B cell (primary cell): Measurements from ENCODE around the gene DAZAP1. TPM values are rescaled to one million over a fixed set of nuclear protein-coding genes. Genes with fewer than 3 reads are reported as not detected.

Experiments used
- ATAC-seq: fragments of 200-7000 bp; cut with Tn5 transposase; one replicate; pipeline ENCODE4 v1.10.0; 2021; ENCODE audit warnings: low read depth, mild to moderate bottlenecking, moderate number of reproducible peaks, moderate library complexity
- CTCF ChIA-PET: fragments of 350-600 bp; sonication (Branson Sonifier 250); formaldehyde crosslinking; loops from one replicate; lab custom pipeline; 2021; ENCODE audit warnings: antibody characterized with exemption, inconsistent platforms; lab: Charles Lee
- POLR2A ChIA-PET: fragments of 350-600 bp; sonication (Branson Sonifier 250); formaldehyde crosslinking; loops from one replicate; lab custom pipeline; 2021; ENCODE audit warnings: antibody characterized with exemption; lab: Charles Lee
- DNase-seq: peaks from one replicate; pipeline ENCODE4 v3.0.0; 2013
- H2AFZ ChIP-seq: 2 replicates; pipeline ENCODE4 v1.6.1; 2012; ENCODE audit warnings: mild to moderate bottlenecking, low read depth, low read length; ENCODE audit not compliant: insufficient read depth, poor library complexity, severe bottlenecking
- H3K27ac ChIP-seq, 2 donors: 1 replicate in 1 of 2; 2 replicates in 1 of 2; pipeline ENCODE4 v1.5.1; 2012 to 2013; ENCODE audit warnings: low read length in 2 of 2, mild to moderate bottlenecking in 2 of 2, moderate library complexity in 1 of 2
- H3K27me3 ChIP-seq, 4 experiments: fragments of 200-600 bp in 1 of 4; sonication (generic) in 1 of 4; replicated peaks in 1 of 4; 1 replicate in 2 of 4; 2 replicates in 2 of 4; pipeline versions ENCODE4 v1.6.1 to v1.7.0; 2013 to 2016; ENCODE audit warnings: low read length in 3 of 4, mild to moderate bottlenecking in 2 of 4, mixed read lengths in 1 of 4, moderate library complexity in 1 of 4; ENCODE audit not compliant: insufficient read depth in 4 of 4, control insufficient read depth in 3 of 4; ENCODE audit errors: control extremely low read depth in 1 of 4
- H3K36me3 ChIP-seq, 2 experiments: replicated peaks in 1 of 2; 1 replicate in 1 of 2; 2 replicates in 1 of 2; pipeline versions ENCODE4 v1.6.1 to v1.7.1; 2013; ENCODE audit warnings: low read length in 1 of 2; ENCODE audit not compliant: insufficient read depth in 2 of 2, control insufficient read depth in 1 of 2; ENCODE audit errors: control extremely low read depth in 1 of 2, extremely low read depth in 1 of 2
- H3K4me1 ChIP-seq, 2 donors: fragments of 200-600 bp in 1 of 2; sonication (generic) in 1 of 2; 1 replicate in 1 of 2; 2 replicates in 1 of 2; pipeline versions ENCODE4 v1.5.1 to v1.6.1; 2013 to 2017; ENCODE audit warnings: low read length in 2 of 2; ENCODE audit not compliant: control insufficient read depth in 2 of 2, insufficient read depth in 2 of 2
- H3K4me2 ChIP-seq: replicated peaks from 2 replicates; pipeline ENCODE3; 2012; ENCODE audit warnings: mild to moderate bottlenecking, low read depth, low read length; ENCODE audit not compliant: poor library complexity, severe bottlenecking
- H3K4me3 ChIP-seq, 5 experiments: fragments of 200-600 bp in 1 of 5; sonication (generic) in 1 of 5; 1 replicate in 3 of 5; 2 replicates in 2 of 5; pipeline versions ENCODE4 v1.5.1 to v1.7.0; 2011 to 2016; ENCODE audit warnings: low read length in 4 of 5, mild to moderate bottlenecking in 4 of 5, low read depth in 2 of 5, control low read depth in 1 of 5, moderate library complexity in 1 of 5; ENCODE audit not compliant: insufficient read depth in 1 of 5; ENCODE audit errors: control extremely low read depth in 1 of 5, extremely low read depth in 1 of 5
- H3K79me2 ChIP-seq: fragments of 200-600 bp; sonication (generic); one replicate; pipeline ENCODE4 v1.6.0; 2016; ENCODE audit warnings: low read length; ENCODE audit not compliant: control insufficient read depth, insufficient read depth
- H3K9ac ChIP-seq: fragments of 200-600 bp; sonication (generic); 2 replicates; pipeline ENCODE4 v1.6.1; 2017; ENCODE audit warnings: mild to moderate bottlenecking, low read length, moderate library complexity
- H3K9me3 ChIP-seq, 3 donors: one replicate each; pipeline versions ENCODE4 v1.6.1 to v1.7.1; 2013; ENCODE audit warnings: low read length in 2 of 3; ENCODE audit not compliant: control insufficient read depth in 2 of 3, insufficient read depth in 1 of 3; ENCODE audit errors: control extremely low read depth in 1 of 3
- H4K20me1 ChIP-seq: 2 replicates; pipeline ENCODE4 v1.6.0; 2012; ENCODE audit warnings: mild to moderate bottlenecking, low read length; ENCODE audit not compliant: insufficient read depth, control insufficient read depth, poor library complexity, severe bottlenecking
- H3K27ac Mint-ChIP-seq: one replicate; pipeline ENCODE4 v1.8.0; 2021; ENCODE audit warnings: mixed read lengths
- H3K27me3 Mint-ChIP-seq: one replicate; pipeline ENCODE4 v1.8.0; 2021; ENCODE audit warnings: mixed read lengths
- H3K4me1 Mint-ChIP-seq: one replicate; pipeline ENCODE4 v1.8.0; 2021; ENCODE audit warnings: mixed read lengths
- H3K4me3 Mint-ChIP-seq: one replicate; pipeline ENCODE4 v1.8.0; 2021; ENCODE audit warnings: mixed read lengths
- H3K9me3 Mint-ChIP-seq: one replicate; pipeline ENCODE4 v1.8.0; 2022; ENCODE audit warnings: mixed read lengths; ENCODE audit not compliant: insufficient read depth
- CTCF ChIP-seq: fragments of 200-600 bp; IDR thresholded peaks from one replicate; pipeline ENCODE4 v1.8.0; 2022; ENCODE audit warnings: antibody characterized with exemption, mild to moderate bottlenecking
- EZH2 ChIP-seq: IDR thresholded peaks from 2 replicates; pipeline ENCODE4 v1.6.1; 2012; ENCODE audit warnings: borderline replicate concordance, low read depth, mild to moderate bottlenecking, moderate library complexity, low read length; ENCODE audit not compliant: insufficient read depth, poor library complexity, severe bottlenecking
- WGBS: methylation state at CpG from one replicate; pipeline ENCODE4 v1.1.5; 2013; ENCODE audit warnings: missing lambda C conversion rate; ENCODE audit not compliant: insufficient coverage; 5-methylcytosine and 5-hydroxymethylcytosine counted together
- intact Hi-C: fragments of 100-400 bp; cut with micrococcal nuclease; formaldehyde crosslinking; loops from one replicate; pipeline ENCODE4 v1.10.0; 2022
- polyA plus RNA-seq: library from polyadenylated mRNA; depleted of rRNA; stranded (reverse); fragments of >200 nt; gene quantifications from 2 replicates; pipeline ENCODE4 v1.2.3, GENCODE V29; 2012
- total RNA-seq, 2 donors: library from RNA; stranded (reverse); fragments of 120-200 nt in 1 of 2; gene quantifications; 1 replicate in 1 of 2; 2 replicates in 1 of 2; pipeline versions ENCODE4 v1.2.3 to v1.2.4, GENCODE V29; 2013 to 2022

The DAZAP1 gene
- total and polyA plus RNA-seq, 2 donors (not counting 1 experiment from before 2014, with no cell fraction given): 54.8 to 125 TPM

GRCh38 chr19:1424192-1424955, 17.0 kb downstream of the DAZAP1 start:
- Mint-ChIP-seq H3K9me3 (no peaks in the 10 kb centered on the region), H3K4me3 (no peak overlapping the region), H3K27me3 (no peaks in the 10 kb centered on the region), H3K27ac (no peak overlapping the region), H3K4me1 (no peaks in the 10 kb centered on the region)
- Histone ChIP-seq H4K20me1 (peaks cover 85% of the 10 kb centered on the region), H3K79me2 (peaks cover 51% of the 10 kb centered on the region), H3K27ac (no peak overlapping the region), H3K9me3 (no peaks in the 10 kb centered on the region), H3K36me3 (peaks cover 0 to 73% of the 10 kb centered on the region in 2 experiments), H3K4me1 (no peaks in the 10 kb centered on the region), H3K4me2 (no peak overlapping the region), H2AFZ (no peak overlapping the region), H3K9ac (no peak overlapping the region), H3K27me3 (no peaks in the 10 kb centered on the region), H3K4me3 (no peak overlapping the region)
- POLR2A ChIA-PET: no interaction called here
- 91% methylated on average over 31 of the region's 42 CpGs for WGBS
- intact Hi-C loops: no loop called here
- TF ChIP-seq EZH2 (no peak), CTCF (no peak)
- no peak for ATAC-seq
- CTCF ChIA-PET: no interaction called here
- no peak for DNase-seq

GRCh38 chr19:1425102-1425837, 17.9 kb downstream of the DAZAP1 start:
- ChIA-PET CTCF (no interaction called here), POLR2A (no interaction called here)
- H3K4me3 ChIP-seq: no peak overlapping the region
- TF ChIP-seq EZH2 (no peak), CTCF (no peak)
- no peak overlapping the region for H3K4me3 Mint-ChIP-seq
- H3K4me2 ChIP-seq: no peak overlapping the region
- no peaks in the 10 kb centered on the region for H3K4me1 ChIP-seq
- intact Hi-C loops: no loop called here
- H3K4me1 Mint-ChIP-seq: no peaks in the 10 kb centered on the region
- no peak overlapping the region for H3K9ac ChIP-seq
- H3K36me3 ChIP-seq: peaks cover 0 to 76% of the 10 kb centered on the region in 2 experiments
- no peaks in the 10 kb centered on the region for H3K9me3 ChIP-seq
- no peak for DNase-seq
- H3K9me3 Mint-ChIP-seq: no peaks in the 10 kb centered on the region
- H3K27ac ChIP-seq: no peak overlapping the region
- H3K79me2 ChIP-seq: peaks cover 46% of the 10 kb centered on the region
- H3K27ac Mint-ChIP-seq: no peak overlapping the region
- H2AFZ ChIP-seq: no peak overlapping the region
- no peak for ATAC-seq
- WGBS: 97% methylated on average over 31 of the region's 33 CpGs
- H3K27me3 Mint-ChIP-seq: no peaks in the 10 kb centered on the region
- peaks cover 82% of the 10 kb centered on the region for H4K20me1 ChIP-seq
- no peaks in the 10 kb centered on the region for H3K27me3 ChIP-seq
